Gastroesophageal sphincter (tissue), 3 donors: ENCODE data around the gene CDC42EP3.

Experiments
- EP300 ChIP-seq: sonication (generic); formaldehyde crosslinking; IDR thresholded peaks from one replicate; pipeline ENCODE4 v1.6.1; 2017; ENCODE audit warnings: antibody characterized with exemption, mild to moderate bottlenecking
- POLR2A ChIP-seq, 2 donors: fragments of 450-650 bp; IDR thresholded peaks; one replicate each; pipeline ENCODE4 v1.6.1; 2017; ENCODE audit warnings: antibody characterized with exemption in 2 of 2, mild to moderate bottlenecking in 2 of 2, moderate library complexity in 1 of 2
- POLR2AphosphoS5 ChIP-seq: sonication (generic); formaldehyde crosslinking; IDR thresholded peaks from one replicate; pipeline ENCODE4 v1.6.1; 2017; ENCODE audit warnings: antibody characterized with exemption
- TF ChIP-seq, protein P1 (sequence below), 4 experiments: fragments of 200-600 bp in 2 of 4; fragments of 450-650 bp in 2 of 4; sonication (generic) in 1 of 4; IDR thresholded peaks; one replicate each; pipeline ENCODE4 v1.5.1; 2017 to 2019; ENCODE audit warnings: antibody characterized with exemption in 4 of 4, mild to moderate bottlenecking in 2 of 4, moderate library complexity in 2 of 4

GRCh38 chr2:37602702-37603101 lies 68.7 kb downstream of the CDC42EP3 start:
- TF ChIP-seq, protein P1, sequence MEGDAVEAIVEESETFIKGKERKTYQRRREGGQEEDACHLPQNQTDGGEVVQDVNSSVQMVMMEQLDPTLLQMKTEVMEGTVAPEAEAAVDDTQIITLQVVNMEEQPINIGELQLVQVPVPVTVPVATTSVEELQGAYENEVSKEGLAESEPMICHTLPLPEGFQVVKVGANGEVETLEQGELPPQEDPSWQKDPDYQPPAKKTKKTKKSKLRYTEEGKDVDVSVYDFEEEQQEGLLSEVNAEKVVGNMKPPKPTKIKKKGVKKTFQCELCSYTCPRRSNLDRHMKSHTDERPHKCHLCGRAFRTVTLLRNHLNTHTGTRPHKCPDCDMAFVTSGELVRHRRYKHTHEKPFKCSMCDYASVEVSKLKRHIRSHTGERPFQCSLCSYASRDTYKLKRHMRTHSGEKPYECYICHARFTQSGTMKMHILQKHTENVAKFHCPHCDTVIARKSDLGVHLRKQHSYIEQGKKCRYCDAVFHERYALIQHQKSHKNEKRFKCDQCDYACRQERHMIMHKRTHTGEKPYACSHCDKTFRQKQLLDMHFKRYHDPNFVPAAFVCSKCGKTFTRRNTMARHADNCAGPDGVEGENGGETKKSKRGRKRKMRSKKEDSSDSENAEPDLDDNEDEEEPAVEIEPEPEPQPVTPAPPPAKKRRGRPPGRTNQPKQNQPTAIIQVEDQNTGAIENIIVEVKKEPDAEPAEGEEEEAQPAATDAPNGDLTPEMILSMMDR (IDR thresholded peaks at IDR 0.05) = no peak
- TF ChIP-seq POLR2A (IDR thresholded peaks at IDR 0.05) = no peak
- TF ChIP-seq POLR2AphosphoS5 = no peak
- TF ChIP-seq EP300 = no peak
